ENCODE results near the gene ARHGAP31. TPM values are rescaled to one million over a fixed set of nuclear protein-coding genes. Genes with fewer than 3 reads are reported as not detected.

The ARHGAP31 gene
- total and polyA plus RNA-seq, 10 of the 15 experiments (the other 5 are each of a cell fraction or from before 2014, with no cell fraction given): 0.97 to 29.8 (median 10.3) TPM

DNA sequence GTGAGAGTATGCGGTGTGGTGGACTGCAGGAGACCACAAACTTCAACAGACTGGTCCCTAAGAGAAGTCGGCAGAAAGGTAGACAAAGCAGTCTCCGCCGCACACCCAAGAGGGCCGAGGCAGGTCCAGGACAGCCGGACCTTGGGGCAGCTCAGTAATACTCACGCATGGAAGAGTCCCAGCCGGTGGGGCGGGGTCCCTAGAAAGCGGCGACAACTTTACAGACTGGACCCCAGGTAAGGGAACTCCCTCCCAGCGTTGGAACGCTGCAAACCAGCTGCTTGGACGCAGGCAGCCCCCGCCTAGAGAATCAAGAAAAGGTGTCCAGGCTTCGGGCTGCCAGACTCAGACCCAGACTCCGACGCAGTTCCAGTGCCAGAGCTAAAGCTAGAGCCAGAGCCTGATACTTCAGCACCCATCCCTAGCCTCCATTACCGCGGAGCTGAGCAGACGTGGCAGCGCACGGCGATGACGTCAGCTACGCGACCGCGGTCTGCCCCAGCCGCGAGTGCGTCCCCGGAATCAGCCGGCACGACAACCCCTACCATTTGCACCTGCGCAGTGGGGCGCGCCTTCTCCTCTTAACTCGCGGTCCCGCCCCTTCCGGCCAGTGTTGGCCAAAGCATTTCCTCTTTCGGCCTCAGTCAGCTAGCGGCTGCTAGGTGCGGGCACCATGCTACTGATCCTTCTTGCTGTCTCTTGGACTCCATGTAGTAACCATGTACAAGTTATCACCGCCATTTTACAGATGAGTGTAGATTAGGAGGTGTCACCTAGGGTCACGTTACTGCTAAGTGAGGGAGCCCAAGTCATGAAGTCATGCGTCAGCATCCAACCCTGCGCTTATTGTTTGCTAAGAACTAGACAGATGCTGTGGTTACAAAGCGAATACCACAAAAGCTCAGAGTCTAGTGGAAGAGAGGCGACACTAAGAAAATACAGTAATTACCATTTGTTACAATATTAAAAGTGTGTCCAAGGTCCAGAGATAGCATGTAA is 169.3 kb downstream of the ARHGAP31 start, which contains the start of gene TMEM39A (continued):
- TF ChIP-seq, protein P1, sequence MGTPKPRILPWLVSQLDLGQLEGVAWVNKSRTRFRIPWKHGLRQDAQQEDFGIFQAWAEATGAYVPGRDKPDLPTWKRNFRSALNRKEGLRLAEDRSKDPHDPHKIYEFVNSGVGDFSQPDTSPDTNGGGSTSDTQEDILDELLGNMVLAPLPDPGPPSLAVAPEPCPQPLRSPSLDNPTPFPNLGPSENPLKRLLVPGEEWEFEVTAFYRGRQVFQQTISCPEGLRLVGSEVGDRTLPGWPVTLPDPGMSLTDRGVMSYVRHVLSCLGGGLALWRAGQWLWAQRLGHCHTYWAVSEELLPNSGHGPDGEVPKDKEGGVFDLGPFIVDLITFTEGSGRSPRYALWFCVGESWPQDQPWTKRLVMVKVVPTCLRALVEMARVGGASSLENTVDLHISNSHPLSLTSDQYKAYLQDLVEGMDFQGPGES (IDR thresholded peaks at IDR 0.05): peak; percentile 34; the same call in 1 of the 2 replicates
- TF ChIP-seq STAT1 (conservative IDR thresholded peaks at IDR 0.05): no peak
- TF ChIP-seq HSF1 (IDR thresholded peaks at IDR 0.05; ENCODE audit: low read depth, low read length): peak; percentile 38; the same call in 1 of the 2 replicates
- TF ChIP-seq BCL11A (IDR thresholded peaks at IDR 0.05; ENCODE audit: low read depth, low read length): no peak
- no peak for TF ChIP-seq ZBTB33 (IDR thresholded peaks at IDR 0.05)
- TF ChIP-seq, protein P2, sequence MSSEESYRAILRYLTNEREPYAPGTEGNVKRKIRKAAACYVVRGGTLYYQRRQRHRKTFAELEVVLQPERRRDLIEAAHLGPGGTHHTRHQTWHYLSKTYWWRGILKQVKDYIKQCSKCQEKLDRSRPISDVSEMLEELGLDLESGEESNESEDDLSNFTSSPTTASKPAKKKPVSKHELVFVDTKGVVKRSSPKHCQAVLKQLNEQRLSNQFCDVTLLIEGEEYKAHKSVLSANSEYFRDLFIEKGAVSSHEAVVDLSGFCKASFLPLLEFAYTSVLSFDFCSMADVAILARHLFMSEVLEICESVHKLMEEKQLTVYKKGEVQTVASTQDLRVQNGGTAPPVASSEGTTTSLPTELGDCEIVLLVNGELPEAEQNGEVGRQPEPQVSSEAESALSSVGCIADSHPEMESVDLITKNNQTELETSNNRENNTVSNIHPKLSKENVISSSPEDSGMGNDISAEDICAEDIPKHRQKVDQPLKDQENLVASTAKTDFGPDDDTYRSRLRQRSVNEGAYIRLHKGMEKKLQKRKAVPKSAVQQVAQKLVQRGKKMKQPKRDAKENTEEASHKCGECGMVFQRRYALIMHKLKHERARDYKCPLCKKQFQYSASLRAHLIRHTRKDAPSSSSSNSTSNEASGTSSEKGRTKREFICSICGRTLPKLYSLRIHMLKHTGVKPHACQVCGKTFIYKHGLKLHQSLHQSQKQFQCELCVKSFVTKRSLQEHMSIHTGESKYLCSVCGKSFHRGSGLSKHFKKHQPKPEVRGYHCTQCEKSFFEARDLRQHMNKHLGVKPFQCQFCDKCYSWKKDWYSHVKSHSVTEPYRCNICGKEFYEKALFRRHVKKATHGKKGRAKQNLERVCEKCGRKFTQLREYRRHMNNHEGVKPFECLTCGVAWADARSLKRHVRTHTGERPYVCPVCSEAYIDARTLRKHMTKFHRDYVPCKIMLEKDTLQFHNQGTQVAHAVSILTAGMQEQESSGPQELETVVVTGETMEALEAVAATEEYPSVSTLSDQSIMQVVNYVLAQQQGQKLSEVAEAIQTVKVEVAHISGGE (CRISPR knock-in tag; IDR thresholded peaks at IDR 0.05): no peak
- no peak; the same call in 1 of the 2 replicates for TF ChIP-seq CBX5 (IDR thresholded peaks at IDR 0.05; ENCODE audit: low read depth)
- TF ChIP-seq ZNF24 (IDR thresholded peaks at IDR 0.05): no peak
- TF ChIP-seq ZBED1 (IDR thresholded peaks at IDR 0.05; ENCODE audit: borderline replicate concordance): peak; percentile 59; the same call in 1 of the 2 replicates
- peak; percentile 60 for TF ChIP-seq SP1 (IDR thresholded peaks at IDR 0.05; ENCODE audit: low read depth, low read length)
- TF ChIP-seq NR2F1 (conservative IDR thresholded peaks at IDR 0.05): peak; percentile 78
- TF ChIP-seq, protein P3, sequence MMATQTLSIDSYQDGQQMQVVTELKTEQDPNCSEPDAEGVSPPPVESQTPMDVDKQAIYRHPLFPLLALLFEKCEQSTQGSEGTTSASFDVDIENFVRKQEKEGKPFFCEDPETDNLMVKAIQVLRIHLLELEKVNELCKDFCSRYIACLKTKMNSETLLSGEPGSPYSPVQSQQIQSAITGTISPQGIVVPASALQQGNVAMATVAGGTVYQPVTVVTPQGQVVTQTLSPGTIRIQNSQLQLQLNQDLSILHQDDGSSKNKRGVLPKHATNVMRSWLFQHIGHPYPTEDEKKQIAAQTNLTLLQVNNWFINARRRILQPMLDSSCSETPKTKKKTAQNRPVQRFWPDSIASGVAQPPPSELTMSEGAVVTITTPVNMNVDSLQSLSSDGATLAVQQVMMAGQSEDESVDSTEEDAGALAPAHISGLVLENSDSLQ (IDR thresholded peaks at IDR 0.05): peak; percentile 65; the same call in 1 of the 2 replicates
- no peak for TF ChIP-seq CHD2 (IDR thresholded peaks at IDR 0.05; ENCODE audit: borderline replicate concordance, low read depth, low read length)
- TF ChIP-seq BCL3 (IDR thresholded peaks at IDR 0.05; ENCODE audit: borderline replicate concordance, insufficient read depth, low read depth, low read length, poor library complexity, severe bottlenecking): no peak
- no peak for TF ChIP-seq TCF7 (IDR thresholded peaks at IDR 0.05; ENCODE audit: borderline replicate concordance)
- TF ChIP-seq MEF2A (IDR thresholded peaks at IDR 0.05; ENCODE audit: insufficient read depth, low read depth, low read length): 0 out of 2 replicates have a peak, but pooled peaks have one; percentile 33
- peak; percentile 87 for TF ChIP-seq SIN3A (IDR thresholded peaks at IDR 0.05; ENCODE audit: low read depth, low read length)
- TF ChIP-seq IKZF2 (IDR thresholded peaks at IDR 0.05): peak; percentile 39 to 43; a peak in 2 of 4 replicates
